ENCODE results near the gene TFF3.
A peak's percentile ranks its signal among the peaks of the same experiment; 100 is the strongest.

TFF3 gene, protein sequence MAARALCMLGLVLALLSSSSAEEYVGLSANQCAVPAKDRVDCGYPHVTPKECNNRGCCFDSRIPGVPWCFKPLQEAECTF

DNA sequence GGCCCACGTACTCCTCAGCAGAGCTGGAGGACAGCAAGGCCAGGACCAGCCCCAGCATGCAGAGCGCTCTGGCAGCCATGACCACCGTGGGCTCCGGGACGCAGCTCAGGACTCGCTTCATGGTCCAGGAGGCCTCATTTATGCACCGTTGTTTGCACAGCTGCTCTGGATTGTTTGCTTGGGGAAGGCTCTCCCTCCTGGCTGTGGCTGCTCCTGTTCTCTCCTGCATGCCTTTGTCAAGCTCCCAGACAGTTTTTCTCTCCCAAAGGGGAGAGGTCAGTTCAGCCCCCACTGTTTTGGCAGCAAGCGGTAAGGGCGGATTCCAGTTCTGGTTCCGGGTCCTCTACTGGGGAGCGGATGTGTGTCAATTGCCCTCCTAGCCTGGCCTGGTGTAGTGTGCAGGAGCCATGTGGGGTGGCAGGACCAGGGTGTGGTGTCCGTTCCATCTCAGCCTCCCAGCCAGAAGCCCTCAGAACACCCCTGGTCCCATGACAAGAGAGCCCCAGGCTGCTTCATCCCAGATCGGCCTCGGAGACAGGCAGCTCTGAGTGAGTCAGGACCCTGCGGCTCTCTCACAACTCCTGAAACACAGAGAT lies at the start of gene TFF3:
Gene TFF3, minus strand, starts transcription at position 114 of the 596 bp plus-strand sequence. Its CDS starts 35 bp downstream, at position 79.
- no peak for DNase-seq

DNA sequence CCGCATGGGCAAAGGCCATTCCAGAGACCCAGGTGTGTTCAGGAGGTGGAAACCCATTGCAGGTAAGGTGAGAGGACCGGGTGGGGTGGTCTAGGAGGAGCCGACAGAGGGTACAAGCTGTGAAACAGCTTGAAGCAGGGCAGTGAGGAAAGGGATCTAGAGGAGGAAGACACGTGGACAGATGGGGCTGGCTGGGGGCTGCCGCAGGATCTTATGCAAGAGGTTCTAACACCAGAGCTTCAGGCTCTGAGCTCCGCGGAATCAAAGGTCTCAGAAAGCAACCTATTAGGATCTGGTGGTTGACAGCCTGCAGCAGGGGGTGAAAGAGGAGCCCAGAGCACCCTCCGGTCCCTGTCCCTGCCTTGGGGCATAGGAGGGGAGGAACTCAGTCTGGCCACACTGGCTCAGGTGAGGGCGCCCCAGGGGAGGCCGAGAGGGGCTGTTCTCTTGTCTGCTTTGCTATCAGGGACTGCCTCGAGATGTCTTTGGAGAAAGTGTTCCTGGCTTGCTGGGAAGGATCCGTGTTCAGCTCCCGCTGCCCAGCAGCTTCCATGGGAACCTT lies 49.2 kb upstream of the TFF3 start:
- no peak for DNase-seq

DNA sequence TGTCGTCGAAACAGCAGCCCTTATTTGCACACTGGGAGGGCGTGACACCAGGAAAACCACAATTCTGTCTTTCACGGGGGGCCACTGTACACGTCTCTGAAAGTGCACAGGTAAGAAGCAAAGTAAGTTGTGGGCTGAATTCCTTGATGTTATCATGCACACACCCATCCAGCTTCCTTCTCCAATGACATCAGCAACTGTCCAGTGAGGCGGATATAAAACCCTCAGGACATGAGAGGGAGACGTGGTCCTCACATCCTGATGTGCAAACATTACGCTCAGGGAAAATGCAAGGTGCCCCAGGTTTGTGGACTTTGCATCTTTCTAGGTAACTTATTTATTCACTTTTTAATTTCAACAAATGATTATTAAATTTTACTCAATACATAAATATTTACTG lies 48.1 kb upstream of the TFF3 start:
- no peak for DNase-seq

DNA sequence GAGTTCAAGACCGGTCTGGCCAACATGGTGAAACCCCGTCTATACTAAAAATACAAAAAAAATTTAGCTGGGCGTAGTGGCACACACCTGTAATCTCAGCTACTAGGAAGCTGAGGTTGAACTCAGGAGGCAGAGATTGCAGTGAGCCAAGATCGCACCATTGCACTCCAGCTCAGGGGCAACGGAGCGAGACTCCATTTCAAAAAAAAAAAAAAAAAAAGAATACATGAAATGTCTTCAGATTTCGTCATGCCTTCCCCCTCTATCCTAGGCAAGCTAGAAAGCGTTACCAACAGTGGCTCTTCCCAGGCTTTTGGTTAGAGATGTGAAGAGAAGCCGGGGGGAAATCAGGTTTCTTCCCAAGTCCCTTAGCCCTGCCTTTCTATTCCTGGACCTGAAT lies 47.5 kb upstream of the TFF3 start:
- no peak for DNase-seq

DNA sequence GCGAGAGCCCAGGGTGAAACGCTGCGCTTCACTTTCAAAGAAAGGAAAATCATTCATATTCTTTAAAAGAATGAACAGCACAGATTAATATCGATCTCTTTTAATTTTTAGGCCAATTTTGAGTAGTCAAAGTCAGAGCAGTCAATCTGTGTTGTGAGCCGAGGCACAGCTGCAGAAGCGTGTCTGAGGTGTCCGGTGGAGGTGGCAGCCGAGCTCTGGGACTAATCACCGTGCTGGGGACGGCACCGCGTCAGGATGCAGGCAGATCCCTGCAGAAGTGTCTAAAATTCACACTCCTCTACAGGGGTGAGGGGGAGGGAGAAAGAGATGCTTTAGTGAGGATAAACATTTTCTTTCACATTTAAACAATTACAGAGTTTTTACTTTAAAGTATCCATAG lies 47.0 kb upstream of the TFF3 start:
- DNase-seq: no peak

DNA sequence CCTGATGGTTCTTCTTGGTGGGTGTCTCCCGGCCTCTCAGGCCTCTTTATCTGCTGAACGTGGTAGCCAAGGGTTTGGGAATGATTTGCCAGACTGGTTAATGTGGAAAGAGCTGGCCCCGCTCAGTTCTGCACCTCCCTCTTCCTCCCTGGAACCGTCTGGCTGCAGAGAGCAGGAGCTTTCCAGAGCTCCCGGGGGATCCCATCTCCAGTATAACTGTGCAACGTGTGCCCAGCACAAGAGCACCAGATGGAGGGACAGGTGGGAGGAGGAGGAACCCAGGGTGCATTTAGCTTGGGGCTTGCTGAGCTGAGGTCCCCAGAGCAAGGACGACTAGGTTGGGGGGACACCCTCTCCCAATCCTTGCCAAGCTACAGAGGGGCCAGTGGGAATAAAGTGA lies 46.1 kb upstream of the TFF3 start:
- DNase-seq: no peak

DNA sequence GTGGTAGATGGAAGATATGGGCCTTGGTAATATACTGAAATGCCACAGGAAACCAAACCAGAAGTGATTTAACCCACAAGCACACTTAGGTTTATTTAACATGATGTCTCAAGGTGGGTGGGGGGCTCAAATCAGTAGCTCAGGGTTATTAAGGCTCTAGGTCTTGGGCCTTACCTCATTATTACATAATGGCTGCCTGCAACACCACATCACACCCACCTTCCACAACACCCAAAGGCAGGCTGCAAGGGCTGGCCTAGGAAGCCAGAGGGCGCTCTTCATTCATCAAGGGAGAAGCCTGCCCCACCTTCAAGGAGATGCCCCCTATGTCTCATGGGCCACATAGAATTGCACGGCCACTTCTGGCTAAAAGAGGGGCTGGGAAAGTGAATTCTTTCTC lies 45.1 kb upstream of the TFF3 start:
- no peak for DNase-seq

DNA sequence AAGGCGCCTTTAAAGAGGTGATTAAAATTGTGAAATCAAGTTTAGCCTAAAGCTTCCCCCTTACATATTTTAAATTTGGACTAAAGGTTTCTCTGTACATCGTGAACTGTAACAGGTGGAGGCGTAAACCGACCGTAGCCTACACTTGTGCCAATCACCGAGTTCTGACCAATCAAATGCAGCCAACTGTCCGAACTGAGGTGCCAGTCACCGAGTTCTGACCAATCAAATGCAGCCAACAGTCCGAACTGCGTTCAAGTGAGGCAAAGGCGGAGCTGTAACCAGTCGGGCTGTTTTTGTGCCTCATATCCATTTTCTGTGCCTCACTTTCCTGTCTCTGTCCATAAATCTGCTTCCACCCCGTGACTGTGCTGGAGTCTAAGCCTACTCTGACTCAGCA lies 43.7 kb upstream of the TFF3 start:
- DNase-seq: no peak

DNA sequence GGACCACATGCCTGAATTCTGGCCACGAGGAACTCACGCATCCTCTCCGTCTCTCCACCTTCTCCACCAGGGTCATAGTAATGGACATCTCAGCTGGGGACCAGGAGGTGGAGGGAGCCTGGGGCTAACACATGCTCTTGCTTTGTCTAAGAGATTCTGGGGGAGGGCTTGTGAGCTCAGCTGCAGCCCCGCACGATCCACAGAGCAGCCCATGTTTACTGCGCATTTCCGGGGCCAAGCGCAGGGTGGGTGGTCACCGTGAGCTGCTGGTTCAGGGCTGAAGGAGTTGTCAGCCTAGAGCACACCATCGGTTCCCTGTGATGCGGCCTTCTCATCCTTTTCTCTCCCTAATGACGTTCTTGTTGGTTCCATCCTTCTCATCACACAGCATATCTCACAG lies 43.1 kb upstream of the TFF3 start:
- no peak for DNase-seq

DNA sequence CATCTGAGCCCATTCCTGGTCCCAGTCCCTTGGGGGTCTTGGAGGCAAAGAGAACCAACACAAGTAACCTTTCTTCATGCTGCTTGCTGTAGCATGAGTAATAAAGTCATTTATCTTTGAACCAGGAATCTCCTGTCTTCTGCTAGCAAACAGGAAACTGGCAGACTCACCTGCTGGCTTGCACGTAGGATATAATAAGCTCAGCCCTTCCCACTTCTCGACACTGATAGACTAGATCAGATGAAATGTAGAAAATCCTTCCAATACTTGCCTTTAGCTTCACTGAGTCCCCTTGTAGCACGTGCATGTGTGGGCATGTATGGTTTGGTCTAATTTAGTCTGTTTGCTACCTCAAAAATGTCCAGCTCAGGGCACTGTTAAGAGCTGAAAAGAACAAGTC lies 42.1 kb upstream of the TFF3 start:
- DNase-seq: no peak

DNA sequence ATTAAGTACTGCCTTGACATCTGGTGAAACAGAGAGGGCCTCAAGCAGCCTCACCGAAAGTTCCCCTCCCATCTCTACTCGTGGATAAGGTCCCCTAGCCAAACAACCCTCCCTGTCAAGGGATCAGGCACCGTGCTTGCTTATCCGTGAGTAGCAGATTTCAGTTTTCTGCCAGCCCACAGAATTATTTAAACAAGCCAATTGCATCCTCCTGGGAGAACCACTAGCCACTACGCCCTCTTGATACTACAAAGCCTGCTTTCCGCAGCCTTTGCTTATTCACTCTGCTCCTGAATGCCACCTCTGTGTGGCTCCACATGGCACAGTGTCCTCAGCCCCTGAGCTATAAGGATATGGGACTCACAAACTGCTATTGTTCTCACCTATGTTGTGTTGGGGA lies 41.4 kb upstream of the TFF3 start:
- DNase-seq: no peak

DNA sequence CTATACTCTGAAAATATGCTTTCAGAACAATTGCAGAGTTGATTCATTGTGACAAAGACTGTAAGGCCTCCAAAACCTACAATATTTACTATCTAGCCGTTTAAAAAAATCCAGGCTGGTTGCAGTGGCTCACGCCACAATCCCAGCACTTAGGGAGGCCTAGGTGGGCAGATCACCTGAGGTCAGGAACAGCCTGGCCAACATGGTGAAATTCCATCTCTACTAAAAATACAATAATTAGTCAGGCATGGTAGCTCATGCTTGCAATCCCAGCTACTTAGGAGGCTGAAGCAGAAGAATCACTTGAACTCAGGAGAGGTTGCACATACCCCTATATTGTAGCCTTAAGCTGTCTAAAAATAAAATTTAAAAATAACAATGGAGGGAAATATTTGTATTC lies 40.8 kb upstream of the TFF3 start:
- DNase-seq: no peak

DNA sequence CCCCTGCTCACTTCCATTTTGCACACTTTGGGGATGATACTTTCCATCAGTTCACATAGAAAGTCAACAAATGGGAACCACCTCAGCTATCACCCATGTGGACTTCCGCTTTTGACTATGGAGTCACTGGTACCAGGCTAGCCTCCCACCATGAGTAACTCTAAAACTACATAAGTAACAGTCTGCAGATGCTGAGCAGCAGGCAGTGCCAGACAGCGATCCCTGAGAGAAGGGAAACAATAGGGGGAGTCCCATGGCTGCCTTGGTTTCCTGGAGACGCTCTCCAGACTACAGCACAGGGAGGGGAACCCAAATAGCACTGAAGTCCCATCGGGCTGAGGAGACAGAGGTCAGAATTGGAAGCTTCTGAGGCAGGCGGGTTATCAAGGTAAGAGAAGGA lies 38.4 kb upstream of the TFF3 start:
- DNase-seq: no peak

DNA sequence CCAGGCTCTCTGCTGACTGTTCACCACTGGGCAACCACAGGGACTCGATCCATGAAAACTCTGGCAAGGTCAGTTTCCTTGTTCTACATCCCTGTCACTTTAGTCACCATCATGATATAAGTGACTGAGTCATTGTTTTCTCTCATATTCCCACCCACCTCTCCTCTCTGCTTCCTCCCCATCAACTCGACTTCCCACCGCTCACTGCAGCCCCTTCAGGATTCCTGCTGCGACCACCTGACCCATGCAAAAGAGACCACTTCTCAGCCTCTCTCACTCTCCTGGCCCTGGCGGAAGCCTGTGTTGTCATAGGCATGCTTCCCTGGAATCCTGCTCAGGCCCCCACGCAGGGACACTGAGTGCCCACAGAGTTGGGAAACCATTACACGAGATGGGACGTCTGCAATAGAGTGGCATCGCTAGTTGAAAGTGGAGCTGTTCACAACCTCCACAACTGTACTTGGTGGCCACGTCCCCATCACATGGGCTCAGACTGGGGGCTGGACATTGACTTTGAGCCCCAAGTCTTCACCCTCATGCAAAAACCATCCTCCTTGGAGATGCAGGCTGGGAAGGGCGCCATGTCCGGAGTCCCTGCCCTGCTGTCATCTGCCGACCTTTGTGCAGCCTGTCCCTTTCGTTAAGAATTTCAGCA lies 37.4 kb upstream of the TFF3 start:
- peak; percentile 4 for DNase-seq

DNA sequence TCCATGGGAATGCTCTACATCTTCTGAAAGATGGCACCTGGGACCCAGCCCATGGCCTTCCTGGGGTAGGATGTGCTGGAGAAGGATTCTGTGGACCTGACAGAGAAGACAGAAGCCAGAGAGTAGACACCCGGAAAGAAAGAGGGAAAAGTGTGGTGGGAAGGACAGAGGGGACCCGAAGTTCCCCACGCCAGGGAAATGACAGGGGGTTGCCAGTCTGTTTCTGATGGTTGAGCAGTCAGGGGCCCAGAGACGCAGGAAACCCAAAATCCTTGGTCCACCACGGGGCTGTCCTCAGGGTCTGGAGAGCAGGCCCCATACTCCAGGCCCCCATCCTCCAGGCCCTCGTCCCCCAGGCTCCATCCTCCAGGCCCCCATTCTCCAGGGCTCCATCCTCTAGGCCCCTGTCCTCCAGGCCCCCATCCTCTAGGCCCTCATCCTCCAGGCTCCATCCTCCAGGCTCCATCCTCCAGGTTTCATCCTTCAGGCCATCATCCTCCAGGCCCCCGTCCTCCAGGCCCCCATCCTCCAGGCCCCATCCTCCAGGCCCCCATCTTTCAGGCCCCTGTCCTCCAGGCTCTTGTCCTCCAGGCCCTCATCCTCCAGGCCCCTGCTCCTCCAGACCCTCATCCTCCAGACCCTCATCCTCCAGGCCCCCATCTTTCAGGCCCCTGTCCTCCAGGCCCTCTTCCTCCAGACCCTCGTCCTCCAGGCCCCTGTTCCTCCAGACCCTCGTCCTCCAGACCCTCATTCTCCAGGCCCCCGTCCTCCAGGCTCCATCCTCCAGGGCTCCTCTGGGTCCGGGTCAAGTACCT lies 36.6 kb upstream of the TFF3 start:
- peak; percentile 2 for DNase-seq

DNA sequence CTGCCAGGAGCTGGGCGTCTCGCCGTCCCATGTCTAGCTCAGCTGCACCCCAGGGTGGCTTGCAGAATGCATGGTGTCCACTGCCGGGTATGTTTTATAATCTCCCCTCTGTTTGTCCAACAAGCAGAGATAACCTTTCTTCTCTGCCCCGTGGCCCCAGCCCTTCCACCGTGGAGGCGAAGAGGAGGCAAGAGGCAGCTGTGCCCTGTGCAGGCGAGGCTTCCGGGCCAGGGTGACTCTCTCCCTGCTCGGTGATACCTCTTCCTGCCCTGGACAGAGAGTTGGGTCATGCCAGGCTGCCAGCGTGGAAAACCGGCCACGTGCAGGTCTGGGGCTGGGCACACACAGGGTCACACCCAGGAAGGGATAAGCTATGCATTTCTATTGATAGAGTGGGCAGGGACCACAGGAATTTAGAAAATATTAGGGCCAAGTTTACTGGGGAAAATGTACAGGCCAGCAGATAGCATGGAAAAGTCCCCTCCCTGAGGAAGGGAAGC lies 35.8 kb upstream of the TFF3 start, which contains the start of gene TFF2:
Gene TFF2, minus strand, starts transcription at position 68 of the 500 bp plus-strand sequence. Its CDS starts 37 bp downstream, at position 31.
- peak; percentile 6 for DNase-seq

DNA sequence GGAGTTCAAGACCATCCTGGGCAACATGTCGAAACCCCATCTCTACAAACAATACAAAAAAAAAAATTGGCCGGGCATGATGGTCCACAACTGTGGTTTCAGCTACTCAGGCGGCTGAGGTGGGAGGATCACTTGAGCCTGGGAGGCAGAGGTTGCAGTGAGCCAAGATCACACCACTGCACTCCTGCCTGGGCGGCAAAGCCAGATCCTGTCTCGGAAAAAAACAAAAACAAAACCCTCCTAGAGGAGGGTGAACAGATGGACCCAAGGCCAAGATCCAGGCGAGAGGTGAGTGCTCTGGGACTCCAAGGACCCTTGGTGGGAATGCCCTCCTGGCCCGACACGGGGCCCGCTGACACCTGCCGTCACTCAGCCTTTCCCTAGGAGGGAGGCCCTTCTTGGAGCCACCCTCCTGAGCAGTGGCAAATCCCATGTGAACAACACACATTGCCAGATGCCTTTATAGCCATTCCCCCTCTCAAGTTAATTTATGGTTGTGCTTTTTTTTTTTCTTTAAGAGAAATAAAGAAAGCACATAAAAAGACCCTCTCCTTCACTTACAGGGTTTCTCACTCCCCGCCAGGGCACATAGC lies 35.2 kb upstream of the TFF3 start:
- peak; percentile 12 for DNase-seq

DNA sequence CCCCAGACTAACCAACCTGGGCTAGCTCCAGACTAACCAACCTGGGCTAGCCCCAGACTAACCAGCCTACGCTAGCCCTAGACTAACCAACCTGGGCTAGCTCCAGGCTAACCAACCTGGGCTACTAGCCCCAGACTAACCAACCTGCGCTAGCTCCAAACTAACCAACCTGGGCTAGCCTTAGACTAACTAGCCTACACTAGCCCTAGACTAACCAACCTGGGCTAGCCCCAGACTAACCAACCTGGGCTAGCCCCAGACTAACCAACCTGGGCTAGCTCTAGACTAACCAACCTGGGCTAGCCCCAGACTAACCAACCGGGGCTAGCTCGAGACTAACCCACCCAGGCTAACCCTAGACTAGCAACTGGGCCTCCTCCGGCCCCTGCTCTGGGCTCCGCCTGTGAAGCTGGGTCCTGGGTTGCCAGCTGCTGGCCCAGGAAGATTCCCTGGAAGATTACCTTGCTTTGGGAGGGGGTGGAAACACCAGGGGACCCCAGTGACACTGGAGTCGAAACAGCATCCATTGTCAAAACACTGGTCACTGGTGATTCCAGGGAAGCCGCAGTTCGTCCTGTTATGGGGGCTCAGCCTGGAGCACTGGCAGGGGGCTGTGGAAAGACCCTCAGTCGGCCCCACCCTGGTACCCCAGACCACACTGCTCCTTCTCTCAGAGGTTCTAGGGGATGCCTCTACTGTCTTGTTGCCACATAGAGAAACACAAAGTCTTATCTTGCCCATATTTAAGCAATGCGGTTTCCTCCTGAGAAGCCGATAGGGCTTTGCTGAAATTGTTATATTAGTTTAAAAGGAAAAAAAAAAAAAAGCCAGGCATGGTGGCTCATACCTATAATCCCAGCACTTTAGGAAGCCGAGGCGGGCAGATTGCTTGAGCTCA lies 34.5 kb upstream of the TFF3 start:
- DNase-seq: no peak

DNA sequence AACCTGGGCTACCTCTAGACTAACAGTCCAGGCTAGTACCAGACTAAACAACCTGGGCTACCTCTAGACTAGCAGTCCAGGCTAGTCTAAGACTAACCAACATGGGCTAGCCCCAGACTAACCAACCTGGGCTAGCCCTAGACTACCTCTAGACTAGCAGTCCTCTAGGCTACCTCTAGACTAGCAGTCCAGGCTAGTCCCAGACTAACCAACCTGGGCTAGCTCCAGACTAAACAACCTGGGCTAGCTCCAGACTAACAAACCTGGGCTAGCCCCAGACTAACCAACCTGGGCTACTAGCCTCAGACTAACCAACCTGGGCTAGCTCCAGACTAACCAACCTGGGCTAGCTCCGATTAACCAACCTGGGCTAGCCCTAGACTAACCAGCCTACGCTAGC lies 33.6 kb upstream of the TFF3 start:
- DNase-seq: no peak

DNA sequence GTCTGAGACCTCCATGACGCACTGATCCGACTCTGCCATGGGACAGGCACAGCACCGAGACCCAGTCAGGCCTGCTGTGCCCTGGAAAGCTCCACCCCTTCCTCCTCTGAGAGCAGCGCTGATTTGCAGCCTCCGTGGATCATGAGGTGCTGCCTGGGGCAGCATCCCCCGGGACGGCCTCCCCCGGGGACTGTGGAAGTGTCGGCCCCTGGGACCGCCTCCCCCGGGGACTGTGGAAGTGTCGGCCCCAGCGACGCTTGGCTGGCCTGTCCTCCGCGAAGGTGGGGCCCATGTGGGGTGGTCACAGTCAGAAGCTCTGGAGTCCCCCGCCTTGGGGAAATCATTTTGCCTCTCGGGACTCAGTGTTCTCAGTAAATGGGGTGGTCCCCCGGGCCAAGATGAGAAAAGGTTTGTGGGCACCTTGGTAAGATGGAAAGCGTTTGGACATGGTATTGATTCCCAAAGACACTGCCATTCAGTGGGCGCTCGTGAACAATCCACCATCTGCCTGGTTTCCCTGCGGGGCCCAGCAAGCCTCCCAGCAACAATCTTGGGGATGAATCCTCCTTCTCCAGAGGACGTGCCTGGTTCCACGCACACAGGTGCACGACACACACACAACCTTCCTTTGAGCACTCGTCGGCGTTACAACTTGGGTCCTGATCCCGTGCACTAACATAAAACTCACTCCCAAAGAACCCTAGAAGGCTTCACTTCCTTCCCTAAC lies 32.6 kb upstream of the TFF3 start:
- DNase-seq: no peak
